Psoas muscle (tissue), 8 donors: Measurements from ENCODE around the gene SNAP25. TPM values are rescaled to one million over a fixed set of nuclear protein-coding genes. Genes with fewer than 3 reads are reported as not detected.

Experiments
- ATAC-seq, 4 donors: fragments of 200-7000 bp; cut with Tn5 transposase; one replicate each; pipeline ENCODE4 v1.9.1; 2020; ENCODE audit warnings: moderate library complexity in 3 of 4, mild to moderate bottlenecking in 2 of 4
- DNase-seq, 2 donors: peaks; one replicate each; pipeline ENCODE4 v3.0.0-alpha.2; 2020
- H3K27ac ChIP-seq: fragments of 200-600 bp; one replicate; pipeline ENCODE4 v1.8.0; 2022
- H3K27me3 ChIP-seq, 3 donors: fragments of 200-600 bp in 1 of 3; one replicate each; pipeline versions ENCODE4 v1.6.1 to v1.8.0; 2013 to 2022; ENCODE audit warnings: low read length in 2 of 3, mild to moderate bottlenecking in 2 of 3, moderate library complexity in 1 of 3; ENCODE audit not compliant: insufficient read depth in 3 of 3
- H3K36me3 ChIP-seq, 2 donors: fragments of 200-600 bp in 1 of 2; one replicate each; pipeline versions ENCODE4 v1.6.1 to v1.8.0; 2013 to 2022; ENCODE audit warnings: low read depth in 1 of 2, mild to moderate bottlenecking in 1 of 2, moderate library complexity in 1 of 2; ENCODE audit not compliant: insufficient read depth in 1 of 2
- H3K4me1 ChIP-seq: fragments of 200-600 bp; one replicate; pipeline ENCODE4 v1.8.0; 2022
- H3K4me3 ChIP-seq: fragments of 200-600 bp; one replicate; pipeline ENCODE4 v1.8.0; 2022; ENCODE audit warnings: mild to moderate bottlenecking
- H3K9me3 ChIP-seq: fragments of 200-600 bp; one replicate; pipeline ENCODE4 v1.8.0; 2022
- CTCF ChIP-seq: fragments of 200-600 bp; IDR thresholded peaks from one replicate; pipeline ENCODE4 v1.8.0; 2022; ENCODE audit warnings: antibody characterized with exemption
- WGBS, 3 donors: extraction: QIAGEN DNeasy Blood & Tissue Kit; methylation state at CpG; one replicate each; pipeline versions ENCODE4 v1.1.6 to v1.1.7; 2013; 5-methylcytosine and 5-hydroxymethylcytosine counted together
- intact Hi-C, 2 donors: fragments of 100-400 bp; cut with DNase I; formaldehyde crosslinking; loops; one replicate each; pipeline versions ENCODE4 v1.11.0 to v1.14.2; 2022
- polyA plus RNA-seq, 3 donors: library from polyadenylated mRNA; stranded (reverse); fragments of 200-250 nt; gene quantifications; one replicate each; pipeline ENCODE4 v1.2.3, GENCODE V29; 2013
- total RNA-seq, 4 donors: library from RNA; stranded (reverse); fragmentation: NEBNext Ultra II Directional in 2 of 4; extraction: Animal tissue kit (Norgen Biotek cat#: 25700) in 2 of 4; gene quantifications; one replicate each; pipeline versions ENCODE4 v1.2.1 to v1.2.4, GENCODE V29; 2021 to 2023
- donor health status: healthy with polysubstance abuse.
- donor health status: DM: no; HTN: no; CAD: no; lungs with moderate emphysema.
- donor health status: Bipolar disorder and iron deficiency.
- donor health status: healthy.
- donor health status: DM: yes; HTN: yes; CAD: no.
- donor health status: DM: no; HTN: no; CAD: no.
- donor health status: DM: no; HTN: no; CAD: no.
- donor health status: DM: yes; HTN: yes; CAD: no.

Gene SNAP25
- total and polyA plus RNA-seq, 7 donors, result 0.07 to 0.75 TPM; not detected in 5

DNA sequence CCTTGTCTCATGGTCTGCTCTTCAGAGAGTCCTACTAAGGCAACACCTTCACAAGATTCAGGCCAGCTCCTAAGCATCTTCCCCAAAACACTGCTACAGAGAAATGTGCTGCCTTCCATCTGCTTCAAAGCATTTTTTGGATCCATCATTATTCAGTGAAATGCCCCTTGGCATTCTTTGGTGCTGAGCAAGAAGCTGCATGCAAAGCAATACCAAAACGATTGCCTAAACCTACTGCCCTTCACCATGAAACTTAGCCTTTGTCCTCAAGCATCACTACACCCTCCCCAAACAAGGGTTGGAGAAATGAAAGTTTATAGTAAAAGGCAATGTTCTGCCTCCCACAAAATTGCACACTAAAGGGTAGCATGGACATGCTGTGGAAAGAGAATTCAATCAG lies 93.5 kb downstream of the SNAP25 start:
- 63 to 87% (median 71%) methylated on average over 1 of the region's 1 CpG for WGBS, 3 donors
- ATAC-seq (no peak), DNase-seq (no peak)
- H3K27ac ChIP-seq, result no peak overlapping the region
- TF ChIP-seq CTCF, result no peak
- intact Hi-C loops, result loop anchor here in 1 of 2 donors (10.0 kb wide), 1 partner anchor 1233 kb away; no protein-coding TSS in a partner anchor
- H3K36me3 ChIP-seq, result no peaks in the 10 kb centered on the region
- no peak overlapping the region for H3K4me3 ChIP-seq
- peaks cover 0 to 4% (median 0%) of the 10 kb centered on the region in 3 donors for H3K27me3 ChIP-seq
- no peaks in the 10 kb centered on the region for H3K9me3 ChIP-seq
- no peaks in the 10 kb centered on the region for H3K4me1 ChIP-seq

GRCh38 chr20:10313215-10313614 lies 94.6 kb downstream of the SNAP25 start:
- ATAC-seq, result no peak

GRCh38 chr20:10313701-10314100 lies 95.1 kb downstream of the SNAP25 start:
- H3K9me3 ChIP-seq, result no peaks in the 10 kb centered on the region
- H3K4me3 ChIP-seq, result no peak overlapping the region
- no peaks in the 10 kb centered on the region for H3K36me3 ChIP-seq
- H3K27ac ChIP-seq, result no peak overlapping the region
- DNase-seq, result no peak
- WGBS, 3 donors, result 8 to 15% (median 9%) methylated on average over 3 of the region's 3 CpGs
- H3K4me1 ChIP-seq, result no peaks in the 10 kb centered on the region
- peaks cover 0 to 4% (median 0%) of the 10 kb centered on the region in 3 donors for H3K27me3 ChIP-seq
- TF ChIP-seq CTCF, result no peak
- intact Hi-C loops, result loop anchor here in 1 of 2 donors (10.0 kb wide), 1 partner anchor 1231 kb away; no protein-coding TSS in a partner anchor
- ATAC-seq, result no peak

More at GRCh38 chr20:10313215-10313614, 94.6 kb downstream of the SNAP25 start:
- Histone ChIP-seq H3K9me3 (no peaks in the 10 kb centered on the region), H3K4me3 (no peak overlapping the region), H3K4me1 (no peaks in the 10 kb centered on the region), H3K27ac (no peak overlapping the region), H3K27me3 (peaks cover 0 to 4% (median 0%) of the 10 kb centered on the region in 3 donors), H3K36me3 (no peaks in the 10 kb centered on the region)
- no peak for DNase-seq
- TF ChIP-seq CTCF, result no peak
- intact Hi-C loops, result loop anchor here in 1 of 2 donors (10.0 kb wide), 1 partner anchor 1232 kb away; no protein-coding TSS in a partner anchor

DNA sequence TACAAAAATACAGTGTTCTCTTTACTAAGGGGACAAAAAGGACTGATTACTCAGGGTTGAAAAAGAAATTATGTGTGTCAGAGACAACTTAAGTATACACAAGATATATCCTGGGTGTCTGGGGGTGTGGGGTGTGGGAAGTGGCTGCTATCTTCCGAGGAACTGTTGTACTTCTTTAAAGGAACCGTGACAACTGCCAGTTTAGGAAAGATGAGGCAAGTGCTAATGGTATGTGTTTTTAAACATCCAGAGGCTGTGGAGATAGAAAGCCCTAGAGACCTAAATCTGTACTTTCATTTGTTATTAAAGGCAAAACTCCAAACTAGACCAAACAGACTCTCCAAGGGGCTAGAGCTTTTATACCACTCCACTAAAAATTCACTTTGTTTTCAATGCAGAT lies 95.6 kb downstream of the SNAP25 start:
- 7 to 8% (median 8%) methylated on average over 2 of the region's 2 CpGs for WGBS, 3 donors
- Histone ChIP-seq H3K4me1 (no peaks in the 10 kb centered on the region), H3K36me3 (no peaks in the 10 kb centered on the region), H3K27me3 (peaks cover 0 to 4% (median 0%) of the 10 kb centered on the region in 3 donors), H3K27ac (no peak overlapping the region), H3K9me3 (no peaks in the 10 kb centered on the region), H3K4me3 (no peak overlapping the region)
- DNase-seq, result no peak
- no peak for ATAC-seq
- intact Hi-C loops, result loop anchor here in 1 of 2 donors (10.0 kb wide), 1 partner anchor 1231 kb away; no protein-coding TSS in a partner anchor
- no peak for TF ChIP-seq CTCF

DNA sequence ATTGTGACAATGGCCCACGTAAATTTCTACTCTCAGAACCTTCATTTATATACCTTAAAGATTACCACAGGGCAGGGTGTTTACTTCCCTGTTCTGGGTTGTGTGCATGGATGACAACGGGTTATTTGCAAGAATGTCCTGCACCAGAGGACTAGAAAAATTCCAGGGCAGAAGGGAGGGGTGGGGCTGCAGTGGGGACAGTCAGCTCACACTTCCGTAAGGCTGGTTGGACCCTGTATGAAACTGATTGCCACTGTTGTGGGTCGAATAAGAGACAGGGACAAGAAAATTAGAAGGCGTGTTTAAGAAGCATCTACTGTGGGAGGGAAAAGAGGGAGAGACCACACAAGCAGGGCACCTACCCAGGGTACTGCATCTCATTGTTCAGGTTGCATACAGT lies 96.5 kb downstream of the SNAP25 start:
- ATAC-seq (no peak), DNase-seq (no peak)
- Histone ChIP-seq H3K4me1 (no peaks in the 10 kb centered on the region), H3K4me3 (no peak overlapping the region), H3K27me3 (peaks cover 0 to 4% (median 0%) of the 10 kb centered on the region in 3 donors), H3K36me3 (no peaks in the 10 kb centered on the region), H3K27ac (no peak overlapping the region), H3K9me3 (no peaks in the 10 kb centered on the region)
- WGBS, 3 donors, result 65 to 73% (median 69%) methylated on average over 5 of the region's 5 CpGs
- intact Hi-C loops, result loop anchor here (5.0 to 10.0 kb wide), 4 partner anchors 112 to 1230 kb away; no protein-coding TSS in a partner anchor
- TF ChIP-seq CTCF, result no peak
